Measurements from ENCODE around the gene FTO.

- TF ChIP-seq CTCF (IDR thresholded peaks at IDR 0.05) = no peak
- TF ChIP-seq POLR2A (IDR thresholded peaks at IDR 0.05) = no peak
Observed at GRCh38 chr16:54135361-54136275, 431.7 kb downstream of the FTO start.

Data from uterus (tissue), 2 donors.